GM21447 (cell line): Measurements from ENCODE around the gene LAGE3.

Source experiments
- ATAC-seq: cut with Tn5 transposase; IDR thresholded peaks from one replicate; pipeline ENCODE4 v1.9.1; 2021; ENCODE audit not compliant: unreplicated experiment

Gene LAGE3

GRCh38 chrX:154458954-154459778 lies 19.9 kb downstream of the LAGE3 start:
- no peak for ATAC-seq

- peak; percentile 55 for ATAC-seq
Observed at GRCh38 chrX:154458116-154458953, 20.7 kb downstream of the LAGE3 start, which contains the start of gene PLXNA3. PLXNA3 (plus strand) TSS chrX:154458281; CDS start chrX:154460184, 1,903 bp downstream.

DNA sequence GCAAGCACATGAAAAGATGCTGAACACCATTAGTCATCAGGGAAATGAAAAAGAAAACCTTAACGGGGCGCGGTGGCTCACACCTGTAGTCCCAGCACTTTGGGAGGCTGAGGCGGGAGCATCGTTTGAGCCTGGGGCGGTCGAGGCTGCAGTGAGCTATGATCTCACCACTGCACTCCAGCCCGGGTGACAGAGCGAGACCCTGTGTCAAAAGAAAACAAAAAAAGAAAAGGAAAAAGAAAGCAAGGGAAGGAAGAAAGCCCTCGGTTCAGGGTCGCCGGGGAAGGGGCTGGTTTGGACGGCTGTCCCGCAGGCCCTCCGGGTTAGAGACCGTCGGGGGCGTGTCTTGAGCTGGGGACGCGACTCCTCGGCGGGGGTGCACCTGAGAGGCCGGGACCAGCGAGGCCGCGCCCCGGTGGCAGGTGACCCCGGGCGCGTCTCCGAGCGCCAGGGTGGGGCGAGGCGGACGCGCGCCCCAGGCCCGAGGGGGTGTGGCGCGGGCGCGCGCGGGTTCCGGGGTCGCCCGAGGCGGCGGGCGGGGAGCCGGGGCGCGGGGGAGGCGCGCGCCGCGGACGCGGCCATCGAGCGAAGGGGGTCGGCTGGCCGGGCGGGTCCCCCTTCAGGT lies 21.5 kb downstream of the LAGE3 start:
- ATAC-seq, result peak; percentile 55

DNA sequence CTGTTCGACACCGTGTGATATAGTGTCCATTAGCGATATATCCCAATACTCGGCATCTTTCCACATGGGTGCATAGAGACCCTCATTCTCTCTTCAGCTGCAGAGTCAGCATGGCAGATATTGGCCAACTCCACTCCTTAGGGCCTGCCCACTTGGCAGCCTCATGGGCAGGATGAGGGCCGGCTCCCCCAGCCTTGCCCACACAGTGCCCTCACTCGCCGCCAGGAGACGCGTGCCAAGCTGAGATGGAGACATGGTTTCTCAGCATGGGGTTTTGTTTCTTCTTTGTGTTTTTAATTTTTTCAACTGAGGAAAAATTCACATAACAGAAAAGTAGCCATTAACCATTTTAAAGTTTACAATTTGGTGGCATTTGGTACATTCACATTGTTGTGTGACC lies 26.3 kb downstream of the LAGE3 start:
- ATAC-seq, result no peak

DNA sequence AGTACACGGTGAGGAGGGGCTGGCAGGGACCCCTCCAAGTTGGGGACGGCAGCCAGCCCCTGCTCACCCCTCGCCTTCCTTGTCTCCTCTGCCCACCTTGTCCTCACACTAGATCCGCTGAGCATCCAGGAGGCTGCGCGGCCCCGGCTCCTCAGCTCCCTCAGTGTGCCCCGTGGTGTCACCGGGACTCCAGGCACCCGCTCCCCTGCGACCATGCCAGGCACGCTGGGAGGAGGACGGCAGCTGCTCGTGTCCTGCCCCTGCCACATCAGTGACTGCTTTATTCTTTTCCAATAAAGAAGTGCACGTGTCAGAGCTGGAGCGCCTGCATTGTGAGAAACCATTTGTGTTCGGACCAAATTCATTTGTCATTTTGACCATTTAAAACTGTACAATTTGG lies 28.8 kb downstream of the LAGE3 start:
- ATAC-seq, result no peak

DNA sequence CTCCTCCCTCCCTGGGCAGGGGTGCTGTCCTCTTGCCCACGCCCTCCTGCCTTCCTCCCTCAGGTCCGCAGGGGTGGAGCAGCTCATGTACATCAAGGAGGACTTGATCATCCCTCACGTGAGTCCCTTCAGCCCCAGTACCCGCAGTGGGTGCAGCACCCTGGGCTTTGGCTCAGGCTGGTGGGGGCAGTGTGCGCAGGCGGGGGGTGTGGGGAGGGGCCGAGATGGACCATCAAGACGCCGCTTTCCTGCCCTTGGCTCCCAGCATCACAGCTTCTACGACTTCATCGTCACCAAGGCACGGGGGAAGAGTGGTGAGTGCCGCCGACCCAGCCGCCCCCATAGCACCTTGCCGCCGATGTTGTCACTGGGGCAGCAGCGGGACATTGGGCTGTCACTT lies 29.5 kb downstream of the LAGE3 start:
- no peak for ATAC-seq

DNA sequence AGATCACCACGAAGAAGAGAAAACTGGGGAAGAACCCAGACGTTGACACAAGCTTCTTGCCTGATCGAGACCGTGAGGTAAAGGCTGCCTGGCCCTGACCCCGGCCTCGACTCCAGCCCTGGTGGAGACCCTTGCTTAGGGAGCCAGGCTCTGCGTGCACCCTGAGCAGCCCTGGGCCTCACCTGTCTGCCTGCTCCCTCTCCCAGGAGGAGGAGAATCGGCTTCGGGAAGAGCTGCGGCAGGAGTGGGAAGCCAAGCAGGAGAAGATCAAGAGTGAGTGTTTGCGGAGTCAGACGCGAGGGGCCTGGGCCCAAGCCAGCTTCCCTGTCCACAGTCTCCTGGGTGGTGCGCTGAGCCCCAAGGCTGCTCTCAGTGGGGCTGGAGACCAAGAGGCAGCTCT lies 30.6 kb downstream of the LAGE3 start:
- ATAC-seq, result no peak

DNA sequence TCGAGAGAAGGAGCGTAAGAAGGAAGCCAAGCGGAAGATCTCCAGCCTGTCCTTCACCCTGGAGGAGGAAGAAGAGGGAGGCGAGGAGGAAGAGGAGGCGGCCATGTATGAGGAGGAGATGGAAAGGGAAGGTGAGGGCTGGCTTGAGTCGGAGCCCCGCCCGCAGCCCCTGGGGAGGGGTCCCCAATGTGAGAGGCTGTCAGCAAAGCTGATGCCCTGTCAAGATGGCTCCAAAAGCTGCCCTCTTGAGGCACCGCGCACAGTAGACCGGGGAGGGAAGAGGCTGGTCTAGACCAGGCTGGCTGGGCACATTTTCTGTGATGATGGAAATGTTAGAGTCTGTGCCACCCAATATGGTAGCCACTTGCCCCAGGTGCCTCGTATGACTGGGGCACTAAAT lies 32.7 kb downstream of the LAGE3 start:
- no peak for ATAC-seq

- no peak for ATAC-seq
Observed at GRCh38 chrX:154445776-154446175, 33.3 kb downstream of the LAGE3 start.

DNA sequence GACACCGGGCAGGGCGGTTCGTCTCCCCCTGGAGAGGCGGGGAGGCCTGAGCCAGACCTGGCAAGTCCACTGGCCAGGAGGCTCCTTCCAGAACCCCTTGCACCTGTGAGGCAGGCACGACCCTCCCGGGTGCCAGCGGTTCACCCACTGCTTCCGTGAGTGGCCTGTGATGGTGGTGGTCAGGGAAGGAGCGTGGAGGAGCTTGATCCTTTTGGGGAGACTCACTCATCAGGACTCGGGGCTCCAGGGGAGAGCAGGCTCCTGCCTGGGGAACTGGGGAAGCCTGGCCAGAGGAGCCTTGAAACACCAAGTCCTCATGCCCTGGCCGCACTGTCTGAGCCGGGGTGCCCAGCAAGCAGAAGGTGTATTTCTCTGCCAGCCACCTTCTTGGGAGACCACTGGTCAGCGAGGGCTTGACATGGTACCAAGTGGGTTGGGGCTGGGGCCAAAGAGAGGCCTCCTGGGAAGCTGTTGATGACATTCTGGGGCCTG lies 34.3 kb downstream of the LAGE3 start:
- ATAC-seq, result no peak

GRCh38 chrX:154443992-154444754 lies 34.9 kb downstream of the LAGE3 start, which contains the start of gene FAM50A:
FAM50A (plus strand) TSS chrX:154444141; CDS start chrX:154444236, 95 bp downstream.
- ATAC-seq, result no peak

GRCh38 chrX:154443479-154443910 lies 35.6 kb downstream of the LAGE3 start:
- no peak for ATAC-seq

GRCh38 chrX:154441984-154442707 lies 36.9 kb downstream of the LAGE3 start:
- ATAC-seq, result no peak

DNA sequence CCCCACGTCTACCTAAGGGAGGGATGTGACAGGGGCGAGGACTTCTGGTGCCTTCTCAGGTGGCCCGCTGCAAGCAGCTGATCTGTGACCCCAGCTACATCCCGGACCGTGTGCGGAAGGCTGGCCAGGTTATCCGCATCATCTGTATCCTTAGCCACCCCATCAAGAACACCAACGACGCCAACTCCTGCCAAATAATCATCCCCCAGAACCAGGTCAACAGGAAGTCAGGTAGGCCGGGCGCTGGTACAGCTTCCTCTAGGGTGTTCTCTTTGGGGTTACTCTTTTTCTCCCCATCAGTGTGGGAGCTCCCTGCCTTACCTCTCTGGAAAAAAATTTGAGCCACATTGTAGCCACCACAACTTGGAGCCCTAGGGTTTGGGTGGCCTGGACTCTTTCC lies 37.5 kb downstream of the LAGE3 start:
- ATAC-seq, result no peak

GRCh38 chrX:154440623-154441357 lies 38.3 kb downstream of the LAGE3 start:
- ATAC-seq, result no peak

DNA sequence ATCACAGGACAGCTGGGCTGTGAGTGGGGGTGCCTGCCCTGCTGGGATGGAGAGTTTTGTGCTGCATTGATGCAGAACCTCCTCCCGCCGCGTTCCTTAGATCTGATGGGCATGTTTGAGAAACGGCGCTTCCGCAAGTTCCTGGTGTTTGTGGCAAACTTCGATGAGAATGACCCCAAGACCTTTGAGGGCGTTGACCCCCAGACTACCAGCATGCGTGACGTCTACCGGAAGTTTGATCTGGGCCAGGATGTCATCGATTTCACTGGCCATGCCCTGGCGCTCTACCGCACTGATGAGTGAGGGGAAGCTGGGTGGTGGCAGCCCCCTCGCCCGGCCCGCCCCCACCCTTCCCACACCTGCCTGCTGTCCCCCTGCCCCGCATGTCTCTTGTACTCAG lies 39.2 kb downstream of the LAGE3 start:
- no peak for ATAC-seq

DNA sequence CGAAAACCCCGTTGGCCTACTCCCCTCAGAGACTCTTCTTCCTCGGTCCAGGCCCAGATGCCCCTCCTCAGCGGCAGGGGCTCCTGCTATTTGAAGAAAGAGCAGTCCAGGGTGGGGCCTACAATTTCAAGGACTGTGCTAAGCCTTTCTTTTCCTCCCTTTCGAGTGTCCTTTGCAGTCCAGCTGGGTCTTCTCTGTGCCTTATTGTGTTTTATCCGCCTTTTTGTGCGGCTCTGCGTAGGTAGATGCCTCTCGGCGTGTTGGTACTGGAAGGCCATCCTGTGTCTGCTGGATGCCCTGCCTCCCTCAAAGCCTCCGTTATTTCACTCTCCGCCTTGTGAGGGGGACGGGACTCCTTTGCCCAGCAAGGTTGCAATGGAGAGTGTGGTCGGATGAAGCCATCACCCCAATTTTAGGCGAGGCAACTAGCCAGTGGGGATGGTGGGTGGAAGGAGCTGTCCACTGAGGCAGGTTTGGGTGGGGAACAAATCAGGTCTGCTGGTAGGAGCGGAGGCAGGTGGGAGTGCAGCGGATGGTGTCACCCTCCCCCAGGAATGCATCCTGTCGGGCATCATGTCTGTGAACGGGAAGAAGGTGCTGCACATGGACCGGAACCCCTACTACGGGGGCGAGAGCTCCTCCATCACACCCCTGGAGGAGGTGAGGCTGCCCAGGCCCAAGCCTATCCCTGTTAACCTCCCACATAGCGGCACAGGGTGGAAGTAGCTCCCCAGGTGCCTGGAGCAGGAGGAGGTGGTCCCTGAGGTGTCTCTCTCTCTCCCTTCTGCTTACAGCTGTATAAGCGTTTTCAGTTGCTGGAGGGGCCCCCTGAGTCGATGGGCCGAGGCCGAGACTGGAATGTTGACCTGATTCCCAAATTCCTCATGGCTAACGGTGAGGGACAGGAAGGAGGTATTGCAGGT lies 40.8 kb downstream of the LAGE3 start:
- no peak for ATAC-seq
